IMR-90 (cell line): ENCODE data around the gene CD2AP.

Source experiments
- BHLHE40 ChIP-seq: fragments of 150-350 bp; IDR thresholded peaks from 2 replicates; pipeline ENCODE4 v1.6.1; 2016; ENCODE audit warnings: mild to moderate bottlenecking, low read depth, low read length
- FOS ChIP-seq: fragments of 150-350 bp; IDR thresholded peaks from 2 replicates; pipeline ENCODE4 v1.6.1; 2016; ENCODE audit warnings: low read depth, low read length
- MAZ ChIP-seq: IDR thresholded peaks from 2 replicates; pipeline ENCODE4 v1.6.1; 2012; ENCODE audit warnings: low read depth, mild to moderate bottlenecking, low read length, improper control_type of control experiment, moderate library complexity, borderline replicate concordance
- POLR2A ChIP-seq: IDR thresholded peaks from 2 replicates; pipeline ENCODE4 v1.6.1; 2012; ENCODE audit warnings: mild to moderate bottlenecking, low read depth, low read length
- RAD21 ChIP-seq: IDR thresholded peaks from 2 replicates; pipeline ENCODE4 v1.6.1; 2012; ENCODE audit warnings: low read length, improper control_type of control experiment
- TF ChIP-seq, protein P1 (sequence below): conservative IDR thresholded peaks from 2 replicates; pipeline ENCODE4 v1.5.1; 2012; ENCODE audit warnings: mild to moderate bottlenecking, low read depth, low read length, improper control_type of control experiment
- TF ChIP-seq, protein P2 (sequence below): fragments of 150-350 bp; IDR thresholded peaks from 2 replicates; pipeline ENCODE4 v1.6.1; 2017; ENCODE audit warnings: mild to moderate bottlenecking, antibody characterized with exemption, low read length, low read depth

DNA sequence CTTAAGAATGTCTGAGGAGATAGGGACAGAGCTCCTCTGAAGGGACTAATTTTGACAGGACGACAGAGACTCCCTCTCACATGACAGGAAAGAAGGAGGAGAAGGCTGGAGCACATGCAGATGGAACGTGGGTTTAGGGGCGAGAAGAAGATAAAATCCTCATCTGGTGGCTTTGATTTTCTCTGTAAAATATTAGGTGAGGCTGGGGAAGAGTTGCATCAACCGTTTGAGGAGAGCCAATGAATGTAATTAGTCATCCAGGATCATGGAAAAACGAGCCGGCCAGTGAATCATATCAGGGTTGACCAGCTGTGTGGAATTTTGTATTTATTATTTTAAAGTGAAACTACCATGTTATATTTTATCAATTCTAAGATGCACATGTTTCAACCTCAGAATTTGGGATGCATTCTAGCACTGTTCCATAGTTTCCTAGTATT, 173.9 kb downstream of the CD2AP start:
- TF ChIP-seq POLR2A = no peak
- TF ChIP-seq, protein P1, sequence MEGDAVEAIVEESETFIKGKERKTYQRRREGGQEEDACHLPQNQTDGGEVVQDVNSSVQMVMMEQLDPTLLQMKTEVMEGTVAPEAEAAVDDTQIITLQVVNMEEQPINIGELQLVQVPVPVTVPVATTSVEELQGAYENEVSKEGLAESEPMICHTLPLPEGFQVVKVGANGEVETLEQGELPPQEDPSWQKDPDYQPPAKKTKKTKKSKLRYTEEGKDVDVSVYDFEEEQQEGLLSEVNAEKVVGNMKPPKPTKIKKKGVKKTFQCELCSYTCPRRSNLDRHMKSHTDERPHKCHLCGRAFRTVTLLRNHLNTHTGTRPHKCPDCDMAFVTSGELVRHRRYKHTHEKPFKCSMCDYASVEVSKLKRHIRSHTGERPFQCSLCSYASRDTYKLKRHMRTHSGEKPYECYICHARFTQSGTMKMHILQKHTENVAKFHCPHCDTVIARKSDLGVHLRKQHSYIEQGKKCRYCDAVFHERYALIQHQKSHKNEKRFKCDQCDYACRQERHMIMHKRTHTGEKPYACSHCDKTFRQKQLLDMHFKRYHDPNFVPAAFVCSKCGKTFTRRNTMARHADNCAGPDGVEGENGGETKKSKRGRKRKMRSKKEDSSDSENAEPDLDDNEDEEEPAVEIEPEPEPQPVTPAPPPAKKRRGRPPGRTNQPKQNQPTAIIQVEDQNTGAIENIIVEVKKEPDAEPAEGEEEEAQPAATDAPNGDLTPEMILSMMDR = no peak
- no peak for TF ChIP-seq MAZ
- TF ChIP-seq RAD21 = no peak
- TF ChIP-seq BHLHE40 = peak; percentile 23; the same call in 1 of the 2 replicates
- TF ChIP-seq, protein P2, sequence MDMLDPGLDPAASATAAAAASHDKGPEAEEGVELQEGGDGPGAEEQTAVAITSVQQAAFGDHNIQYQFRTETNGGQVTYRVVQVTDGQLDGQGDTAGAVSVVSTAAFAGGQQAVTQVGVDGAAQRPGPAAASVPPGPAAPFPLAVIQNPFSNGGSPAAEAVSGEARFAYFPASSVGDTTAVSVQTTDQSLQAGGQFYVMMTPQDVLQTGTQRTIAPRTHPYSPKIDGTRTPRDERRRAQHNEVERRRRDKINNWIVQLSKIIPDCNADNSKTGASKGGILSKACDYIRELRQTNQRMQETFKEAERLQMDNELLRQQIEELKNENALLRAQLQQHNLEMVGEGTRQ = no peak
- TF ChIP-seq FOS = no peak
